ENCODE data around the gene ABHD16A.

The ABHD16A gene

GRCh38 chr6:31691564-31692108 is 11.5 kb downstream of the ABHD16A start:
- H3K9me3 ChIP-seq (ENCODE audit: control insufficient read depth, low read depth, low read length): no peaks in the 10 kb centered on the region
- peaks cover 14% of the 10 kb centered on the region for H3K36me3 ChIP-seq (ENCODE audit: control insufficient read depth, low read depth, low read length)
- H3K4me3 ChIP-seq (ENCODE audit: low read length): no peak overlapping the region
- no peaks in the 10 kb centered on the region for H3K27me3 ChIP-seq (ENCODE audit: control insufficient read depth, insufficient read depth, low read length)
- no peaks in the 10 kb centered on the region for H3K4me1 ChIP-seq (ENCODE audit: control insufficient read depth, low read depth, low read length)
- no peak overlapping the region for H3K27ac ChIP-seq (ENCODE audit: low read length)
- H3K9ac ChIP-seq (ENCODE audit: low read length): no peak overlapping the region

DNA sequence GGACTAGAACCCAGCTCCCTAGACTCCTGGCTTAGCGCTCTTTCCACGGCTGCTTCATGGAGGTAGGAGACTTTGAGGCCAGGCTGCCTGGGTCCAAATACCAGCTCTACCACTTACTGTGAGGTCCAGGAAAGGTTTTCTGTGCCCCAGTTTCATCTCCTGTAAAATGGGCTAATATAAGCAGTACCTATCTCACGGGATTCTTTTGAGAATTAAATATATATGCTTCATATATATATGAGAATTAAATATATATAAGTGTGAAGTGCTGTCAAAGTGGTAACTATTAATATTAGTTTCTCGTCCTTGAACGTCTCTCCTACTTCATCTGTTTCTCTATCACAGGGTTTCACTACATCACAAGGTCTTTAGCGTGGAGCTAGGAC is 12.1 kb downstream of the ABHD16A start:
- Histone ChIP-seq H3K4me1 (ENCODE audit: control insufficient read depth, low read depth, low read length) (no peaks in the 10 kb centered on the region), H3K27ac (ENCODE audit: low read length) (no peak overlapping the region), H3K27me3 (ENCODE audit: control insufficient read depth, insufficient read depth, low read length) (no peaks in the 10 kb centered on the region), H3K36me3 (ENCODE audit: control insufficient read depth, low read depth, low read length) (peaks cover 12% of the 10 kb centered on the region), H3K9me3 (ENCODE audit: control insufficient read depth, low read depth, low read length) (no peaks in the 10 kb centered on the region), H3K4me3 (ENCODE audit: low read length) (no peak overlapping the region), H3K9ac (ENCODE audit: low read length) (no peak overlapping the region)

- Histone ChIP-seq H3K36me3 (ENCODE audit: control insufficient read depth, low read depth, low read length) (peaks cover 12% of the 10 kb centered on the region), H3K9me3 (ENCODE audit: control insufficient read depth, low read depth, low read length) (no peaks in the 10 kb centered on the region), H3K27me3 (ENCODE audit: control insufficient read depth, insufficient read depth, low read length) (no peaks in the 10 kb centered on the region), H3K4me1 (ENCODE audit: control insufficient read depth, low read depth, low read length) (no peaks in the 10 kb centered on the region), H3K27ac (ENCODE audit: low read length) (no peak overlapping the region), H3K9ac (ENCODE audit: low read length) (no peak overlapping the region), H3K4me3 (ENCODE audit: low read length) (no peak overlapping the region)
Observed at GRCh38 chr6:31690231-31691077, 12.7 kb downstream of the ABHD16A start.

DNA sequence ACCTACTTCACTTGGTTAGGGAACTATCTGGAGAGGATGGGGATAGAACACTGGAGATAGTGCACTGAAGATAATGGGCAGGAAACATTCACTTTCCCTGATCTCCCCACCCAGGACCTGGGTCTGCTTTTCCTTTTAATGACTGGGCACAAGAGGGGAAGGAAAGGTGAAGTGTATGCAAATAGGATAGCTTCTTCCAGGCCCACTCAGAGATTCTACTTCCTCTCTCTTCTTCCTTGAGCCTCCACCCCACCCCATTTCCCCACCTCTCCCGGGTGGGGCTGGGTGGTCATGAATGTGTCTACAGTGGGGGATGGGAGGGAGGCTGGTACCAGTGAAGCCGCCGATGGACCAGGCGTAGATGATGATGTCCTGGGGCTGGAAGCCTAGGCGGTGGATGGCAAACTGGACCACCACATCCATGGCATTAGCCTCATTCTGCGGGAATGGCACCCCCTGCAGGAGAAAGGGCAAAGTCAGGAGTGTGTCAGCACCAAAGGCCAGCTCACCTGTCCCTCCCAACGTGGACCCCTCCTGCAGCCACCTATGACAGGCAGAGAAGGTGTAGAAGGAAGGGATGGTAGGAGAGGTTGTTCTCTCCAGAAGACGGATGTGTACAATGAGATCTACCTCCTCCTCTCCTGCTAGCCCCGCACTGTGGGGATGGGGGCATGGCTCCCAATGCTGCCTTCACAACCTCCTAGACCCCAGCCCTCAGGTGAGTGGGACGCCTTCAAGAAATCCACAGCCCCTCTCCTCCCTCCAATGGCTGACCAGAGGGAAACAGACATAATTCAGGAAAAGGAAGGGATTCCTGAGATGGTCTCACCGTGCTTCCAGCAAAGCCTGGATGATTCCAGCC is 13.6 kb downstream of the ABHD16A start:
- no peak overlapping the region for H3K4me3 ChIP-seq (ENCODE audit: low read length)
- no peak overlapping the region for H3K27ac ChIP-seq (ENCODE audit: low read length)
- no peaks in the 10 kb centered on the region for H3K4me1 ChIP-seq (ENCODE audit: control insufficient read depth, low read depth, low read length)
- H3K36me3 ChIP-seq (ENCODE audit: control insufficient read depth, low read depth, low read length): peaks cover 5% of the 10 kb centered on the region
- H3K9me3 ChIP-seq (ENCODE audit: control insufficient read depth, low read depth, low read length): no peaks in the 10 kb centered on the region
- no peaks in the 10 kb centered on the region for H3K27me3 ChIP-seq (ENCODE audit: control insufficient read depth, insufficient read depth, low read length)
- H3K9ac ChIP-seq (ENCODE audit: low read length): no peak overlapping the region

DNA sequence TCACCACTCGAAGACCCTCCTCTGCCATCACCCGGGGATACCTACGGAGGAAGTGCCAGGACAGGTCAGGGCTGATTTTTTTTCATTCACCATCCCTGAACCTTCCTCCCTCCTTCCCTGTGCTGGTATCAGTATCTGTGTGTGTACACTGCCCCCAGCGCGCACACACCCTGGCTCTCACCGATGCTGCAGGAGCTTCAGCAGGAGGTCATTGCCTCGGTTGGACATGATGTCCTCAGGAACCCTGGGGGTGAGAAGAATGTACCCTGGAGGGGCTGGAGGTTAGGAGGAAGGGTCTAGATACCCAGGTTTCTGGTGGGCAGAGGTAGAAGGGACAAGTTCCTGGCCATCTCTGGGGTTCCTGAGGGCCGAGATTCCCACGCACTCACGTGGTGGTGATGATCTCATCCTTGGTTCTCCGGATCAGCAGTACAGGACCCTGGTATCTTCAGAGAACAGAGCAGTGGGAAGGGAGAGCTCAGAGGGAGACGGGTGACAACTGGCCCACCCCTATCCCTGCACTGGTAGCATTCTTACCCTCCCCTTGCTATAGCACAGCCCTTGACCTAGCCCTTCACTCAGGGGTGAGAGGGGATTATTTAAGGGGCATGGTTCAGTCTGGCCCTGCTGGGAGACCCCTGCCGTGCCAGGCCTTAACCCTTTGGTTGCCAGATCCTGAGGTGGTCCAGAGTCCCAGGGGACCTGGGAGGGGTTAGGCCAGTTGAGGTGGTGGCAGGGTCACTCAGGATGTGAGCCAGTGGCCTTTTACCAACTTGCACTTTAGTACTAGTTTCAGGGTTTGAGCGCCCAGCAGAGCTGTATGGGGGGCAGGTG is 15.0 kb downstream of the ABHD16A start:
- Histone ChIP-seq H3K27me3 (ENCODE audit: control insufficient read depth, insufficient read depth, low read length) (no peaks in the 10 kb centered on the region), H3K9ac (ENCODE audit: low read length) (no peak overlapping the region), H3K36me3 (ENCODE audit: control insufficient read depth, low read depth, low read length) (peaks cover 3% of the 10 kb centered on the region), H3K4me3 (ENCODE audit: low read length) (no peak overlapping the region), H3K9me3 (ENCODE audit: control insufficient read depth, low read depth, low read length) (no peaks in the 10 kb centered on the region), H3K4me1 (ENCODE audit: control insufficient read depth, low read depth, low read length) (peaks cover 5% of the 10 kb centered on the region), H3K27ac (ENCODE audit: low read length) (no peak overlapping the region)

DNA sequence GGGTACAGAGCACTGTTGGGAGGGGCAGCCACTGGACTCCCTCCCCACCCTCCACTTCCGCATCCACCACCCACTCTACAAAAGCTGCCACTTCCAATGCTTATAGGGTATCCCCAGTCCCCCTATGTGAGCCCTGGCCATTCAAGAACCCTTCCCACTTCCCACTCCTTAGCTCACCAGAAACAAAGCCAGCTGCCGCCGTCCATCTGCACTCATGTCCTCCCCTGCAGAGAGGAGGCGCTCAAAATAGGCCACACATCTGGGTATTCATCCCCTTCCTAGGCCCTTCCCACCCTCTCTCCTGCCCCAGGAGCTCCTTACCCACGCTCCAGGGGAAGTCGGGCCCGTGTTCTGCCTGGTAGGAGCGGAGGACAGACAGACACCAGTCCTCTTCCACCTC is 15.8 kb downstream of the ABHD16A start:
- H3K36me3 ChIP-seq (ENCODE audit: control insufficient read depth, low read depth, low read length): peaks cover 2% of the 10 kb centered on the region
- H3K9ac ChIP-seq (ENCODE audit: low read length): no peak overlapping the region
- no peak overlapping the region for H3K4me3 ChIP-seq (ENCODE audit: low read length)
- H3K27me3 ChIP-seq (ENCODE audit: control insufficient read depth, insufficient read depth, low read length): peaks cover 6% of the 10 kb centered on the region
- no peak overlapping the region for H3K27ac ChIP-seq (ENCODE audit: low read length)
- H3K9me3 ChIP-seq (ENCODE audit: control insufficient read depth, low read depth, low read length): no peaks in the 10 kb centered on the region
- peaks cover 5% of the 10 kb centered on the region for H3K4me1 ChIP-seq (ENCODE audit: control insufficient read depth, low read depth, low read length)

- H3K9ac ChIP-seq (ENCODE audit: low read length): no peak overlapping the region
- H3K27me3 ChIP-seq (ENCODE audit: control insufficient read depth, insufficient read depth, low read length): peaks cover 15% of the 10 kb centered on the region
- H3K4me1 ChIP-seq (ENCODE audit: control insufficient read depth, low read depth, low read length): peaks cover 5% of the 10 kb centered on the region
- no peaks in the 10 kb centered on the region for H3K9me3 ChIP-seq (ENCODE audit: control insufficient read depth, low read depth, low read length)
- H3K4me3 ChIP-seq (ENCODE audit: low read length): no peak overlapping the region
- H3K36me3 ChIP-seq (ENCODE audit: control insufficient read depth, low read depth, low read length): peaks cover 2% of the 10 kb centered on the region
- H3K27ac ChIP-seq (ENCODE audit: low read length): no peak overlapping the region
Observed at GRCh38 chr6:31686483-31686882, 16.6 kb downstream of the ABHD16A start.

GRCh38 chr6:31683591-31683990 is 19.5 kb downstream of the ABHD16A start:
- H3K4me3 ChIP-seq (ENCODE audit: low read length): peak overlapping the region; percentile 70

GRCh38 chr6:31681135-31681671 is 21.9 kb downstream of the ABHD16A start:
- Histone ChIP-seq H3K36me3 (ENCODE audit: control insufficient read depth, low read depth, low read length) (no peaks in the 10 kb centered on the region), H3K4me1 (ENCODE audit: control insufficient read depth, low read depth, low read length) (peaks cover 5% of the 10 kb centered on the region), H3K4me3 (ENCODE audit: low read length) (peak overlapping the region; percentile 65), H3K27ac (ENCODE audit: low read length) (no peak overlapping the region), H3K9ac (ENCODE audit: low read length) (no peak overlapping the region), H3K27me3 (ENCODE audit: control insufficient read depth, insufficient read depth, low read length) (peaks cover 29% of the 10 kb centered on the region), H3K9me3 (ENCODE audit: control insufficient read depth, low read depth, low read length) (no peaks in the 10 kb centered on the region)

More at GRCh38 chr6:31683591-31683990, 19.5 kb downstream of the ABHD16A start:
- no peaks in the 10 kb centered on the region for H3K9me3 ChIP-seq (ENCODE audit: control insufficient read depth, low read depth, low read length)
- H3K27me3 ChIP-seq (ENCODE audit: control insufficient read depth, insufficient read depth, low read length): peaks cover 22% of the 10 kb centered on the region
- H3K4me1 ChIP-seq (ENCODE audit: control insufficient read depth, low read depth, low read length): peaks cover 5% of the 10 kb centered on the region
- no peaks in the 10 kb centered on the region for H3K36me3 ChIP-seq (ENCODE audit: control insufficient read depth, low read depth, low read length)
- H3K27ac ChIP-seq (ENCODE audit: low read length): no peak overlapping the region
- peak overlapping the region; percentile 2 for H3K9ac ChIP-seq (ENCODE audit: low read length)

GRCh38 chr6:31680226-31681134 is 22.6 kb downstream of the ABHD16A start, which contains the start of gene LY6G5C:
Gene LY6G5C, minus strand, starts transcription at chr6:31681067. Its CDS starts 694 bp downstream, at chr6:31680373.
- Histone ChIP-seq H3K9me3 (ENCODE audit: control insufficient read depth, low read depth, low read length) (no peaks in the 10 kb centered on the region), H3K27ac (ENCODE audit: low read length) (no peak within 1 kb of the TSS), H3K36me3 (ENCODE audit: control insufficient read depth, low read depth, low read length) (no peaks in the 10 kb centered on the region), H3K27me3 (ENCODE audit: control insufficient read depth, insufficient read depth, low read length) (peaks cover 29% of the 10 kb centered on the region), H3K9ac (ENCODE audit: low read length) (no peak within 1 kb of the TSS), H3K4me1 (ENCODE audit: control insufficient read depth, low read depth, low read length) (peaks cover 5% of the 10 kb centered on the region), H3K4me3 (ENCODE audit: low read length) (peak within 1 kb of the TSS; percentile 65)
